GM19099 (cell line): ENCODE data around the gene MYH10.

Source experiments
- POLR2A ChIP-seq: IDR thresholded peaks from 3 replicates; pipeline ENCODE4 v1.6.1; 2011; ENCODE audit warnings: low read depth; ENCODE audit not compliant: insufficient read length; ENCODE audit errors: extremely low read depth

MYH10 gene

DNA sequence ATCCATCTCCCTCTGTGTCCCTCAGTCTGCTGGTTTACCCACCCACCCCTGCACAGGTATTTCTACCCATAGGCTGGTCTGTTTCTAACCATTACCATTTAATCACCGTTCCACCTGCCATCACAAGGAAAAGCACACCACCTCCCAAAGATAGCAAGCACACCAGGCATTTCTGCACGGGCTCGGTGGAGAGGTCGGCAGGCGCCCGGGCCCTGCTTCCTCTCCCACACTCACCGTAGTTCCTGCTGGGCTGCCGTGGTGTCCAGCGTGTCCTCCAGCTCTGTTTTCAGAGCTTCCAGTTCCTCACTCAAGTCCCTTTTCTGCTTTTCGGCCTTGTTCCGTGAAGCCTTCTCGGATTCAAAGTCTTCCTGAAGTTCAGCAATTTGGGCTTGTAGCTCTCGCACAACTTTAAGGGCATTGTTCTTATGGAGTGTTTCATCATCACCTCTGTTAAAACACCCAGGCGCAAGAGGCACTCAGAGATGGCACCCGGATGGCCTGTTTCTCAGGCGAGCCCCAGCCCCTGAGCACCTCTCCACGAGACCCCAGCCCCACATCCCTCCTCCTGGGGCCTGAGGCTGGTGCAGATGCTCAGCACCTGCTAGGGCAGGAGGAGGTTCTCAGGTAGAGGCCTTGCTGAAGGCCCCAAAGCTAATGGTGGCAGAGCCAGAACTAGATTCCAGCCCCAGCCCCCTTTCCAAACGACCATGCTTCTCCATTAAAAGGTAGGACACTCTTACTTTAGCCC, 125.9 kb downstream of the MYH10 start:
- no peak for TF ChIP-seq POLR2A

- TF ChIP-seq POLR2A: no peak
Measured at GRCh38 chr17:8503807-8504206, 126.7 kb downstream of the MYH10 start.

GRCh38 chr17:8503368-8503767, 127.2 kb downstream of the MYH10 start:
- no peak for TF ChIP-seq POLR2A

DNA sequence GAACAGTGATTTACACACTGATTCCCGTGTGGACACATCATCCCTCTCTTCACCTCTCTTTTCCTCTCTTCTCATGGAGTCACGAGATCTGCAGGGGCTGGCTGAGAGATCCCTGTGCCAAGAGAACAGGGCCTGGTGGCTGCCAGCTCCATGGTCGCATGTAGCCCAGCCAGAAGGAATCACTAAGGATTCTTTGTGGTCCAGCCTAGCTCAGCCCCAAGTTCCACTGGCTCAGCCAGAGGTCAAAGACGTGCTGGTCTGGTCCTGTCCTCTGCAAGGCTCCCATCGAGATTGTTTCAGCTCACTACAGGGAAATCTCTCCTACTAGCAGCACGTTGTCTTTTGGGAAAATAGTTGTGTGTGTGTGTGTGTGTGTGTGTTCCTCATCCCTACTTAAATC, 128.4 kb downstream of the MYH10 start:
- TF ChIP-seq POLR2A: no peak

DNA sequence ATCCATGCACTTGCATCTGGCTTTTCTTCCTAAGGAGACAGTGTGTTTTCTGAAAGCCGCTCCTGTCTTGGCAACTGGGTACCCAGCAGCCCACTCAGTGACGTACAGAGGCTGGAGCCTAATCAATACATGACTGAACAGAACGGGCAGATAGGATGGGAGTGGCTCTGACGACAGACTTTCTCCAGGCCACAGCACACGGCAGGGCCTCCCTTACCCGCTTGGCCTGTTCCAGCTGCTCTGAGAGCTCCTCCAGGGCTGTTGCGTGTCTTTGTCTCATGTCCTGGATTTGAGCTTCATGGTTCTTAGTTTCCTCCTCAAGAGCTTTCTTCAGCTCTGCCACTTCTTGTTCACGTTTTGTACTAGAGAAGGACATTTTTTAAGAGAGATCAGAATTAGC, 129.9 kb downstream of the MYH10 start:
- TF ChIP-seq POLR2A: no peak

GRCh38 chr17:8499614-8500013, 130.9 kb downstream of the MYH10 start:
- no peak for TF ChIP-seq POLR2A

- TF ChIP-seq POLR2A: no peak
Measured at GRCh38 chr17:8499171-8499570, 131.4 kb downstream of the MYH10 start.

- TF ChIP-seq POLR2A: no peak
Measured at GRCh38 chr17:8496081-8496480, 134.4 kb downstream of the MYH10 start.

GRCh38 chr17:8494506-8495111, 135.9 kb downstream of the MYH10 start:
- no peak for TF ChIP-seq POLR2A

DNA sequence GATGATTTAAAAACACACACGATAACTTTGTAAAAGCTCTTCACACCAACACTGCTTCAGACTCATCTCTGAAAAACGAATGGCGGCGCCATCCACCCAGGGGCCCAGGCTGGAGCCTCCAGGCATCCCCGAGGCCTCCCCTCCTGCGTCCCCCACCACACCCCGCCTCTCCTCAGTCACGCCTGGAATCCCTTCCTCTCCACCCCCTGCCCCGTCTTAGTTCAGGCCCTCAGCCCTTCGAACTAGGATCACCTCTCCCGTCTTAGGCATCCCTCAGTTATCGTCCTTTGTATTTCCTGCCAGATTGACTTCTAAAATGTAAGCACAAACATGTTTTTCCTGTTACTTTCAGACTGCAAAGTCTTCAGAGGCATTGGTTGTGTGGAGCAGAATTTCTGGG, 136.5 kb downstream of the MYH10 start:
- no peak for TF ChIP-seq POLR2A

DNA sequence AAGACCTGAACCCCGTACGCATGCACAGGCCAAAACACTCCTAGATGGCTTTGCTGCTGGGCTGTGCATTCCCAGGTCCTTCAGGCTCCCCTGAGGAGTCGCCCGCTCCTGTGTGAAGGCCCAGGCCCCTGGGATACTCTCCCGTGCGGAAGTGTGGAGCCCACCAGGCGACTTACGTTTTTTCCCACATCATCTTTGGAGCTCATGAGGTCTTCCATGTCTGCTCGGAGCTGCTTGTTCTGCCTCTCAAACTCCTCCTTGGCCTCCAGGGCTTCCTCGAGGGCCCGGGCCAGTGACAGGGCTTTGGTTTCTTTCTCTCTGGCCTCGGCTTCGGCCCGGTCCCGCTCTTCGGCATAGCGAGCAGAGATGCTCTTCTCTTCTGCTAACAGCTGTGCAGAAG, 138.4 kb downstream of the MYH10 start:
- no peak for TF ChIP-seq POLR2A

- TF ChIP-seq POLR2A: no peak
Measured at GRCh38 chr17:8490256-8491023, 140.1 kb downstream of the MYH10 start.

- no peak for TF ChIP-seq POLR2A
Measured at GRCh38 chr17:8489841-8490240, 140.7 kb downstream of the MYH10 start.

GRCh38 chr17:8488901-8489300, 141.6 kb downstream of the MYH10 start:
- TF ChIP-seq POLR2A: no peak

DNA sequence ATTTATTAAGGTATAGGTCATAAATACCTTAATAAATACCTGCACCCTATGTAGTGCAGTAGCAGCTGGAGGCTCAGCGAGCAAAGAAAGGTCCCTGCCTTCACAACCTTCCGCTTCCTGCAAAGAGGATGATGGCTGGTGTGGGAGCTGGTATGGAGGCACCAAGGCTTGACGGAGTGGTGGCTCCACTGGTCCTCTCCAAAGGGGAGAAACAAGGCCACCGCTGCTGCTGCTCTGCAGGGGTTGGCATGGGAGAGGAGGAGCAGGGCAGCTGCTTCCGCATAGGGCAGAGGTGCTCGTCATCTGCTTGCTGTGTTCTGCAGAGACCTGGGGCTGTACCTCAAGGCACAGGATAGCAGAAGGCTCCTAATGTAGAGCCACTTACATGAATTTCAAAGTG, 142.0 kb downstream of the MYH10 start:
- no peak for TF ChIP-seq POLR2A

DNA sequence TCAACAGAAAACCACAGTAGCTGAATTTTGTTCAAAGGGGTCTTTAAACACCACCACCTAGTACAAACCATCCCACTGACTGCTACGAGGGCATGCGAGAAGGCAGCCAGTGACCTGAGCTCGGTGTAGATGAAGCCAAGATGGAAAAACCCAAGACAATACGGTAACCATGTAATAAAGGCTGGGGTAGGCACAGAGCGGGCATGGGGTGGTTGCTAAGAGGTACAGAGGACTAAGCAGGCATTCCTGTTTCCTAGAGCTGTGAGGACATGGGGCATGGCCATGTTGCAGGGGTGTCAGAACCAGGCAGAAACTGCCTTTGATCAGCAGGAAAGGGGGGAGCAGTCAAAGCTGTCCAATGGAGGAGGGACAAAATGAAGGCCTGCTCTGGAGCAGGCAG, 142.8 kb downstream of the MYH10 start:
- TF ChIP-seq POLR2A: no peak
